ENCODE results near the gene E2F4.

- no peak for TF ChIP-seq CTCF (IDR thresholded peaks at IDR 0.05; ENCODE audit: poor library complexity)
- TF ChIP-seq EZH2 (IDR thresholded peaks at IDR 0.05; ENCODE audit: borderline replicate concordance) = peak; percentile 40
Measured at GRCh38 chr16:67164599-67165061, 27.3 kb upstream of the E2F4 start, which contains the start of gene HSF4.
